OCI-LY1 (cell line): ENCODE results near the gene MAP4K3.

Source experiments
- H2AFZ ChIP-seq: fragments of 200-600 bp; sonication (generic), shearing (Covaris generic); 2 replicates; pipeline ENCODE4 v1.6.0; 2014; ENCODE audit warnings: antibody characterized with exemption, mild to moderate bottlenecking, low read length
- H3F3A ChIP-seq: fragments of 200-600 bp; sonication (generic), shearing (Covaris generic); 2 replicates; pipeline ENCODE4 v1.6.0; 2014; ENCODE audit warnings: mild to moderate bottlenecking, antibody characterized with exemption, low read length, moderate library complexity; ENCODE audit not compliant: insufficient read depth
- H3K27ac ChIP-seq: fragments of 200-600 bp; sonication (generic); 2 replicates; pipeline ENCODE4 v1.5.1; 2014; ENCODE audit warnings: low read length, mixed run types, mild to moderate bottlenecking, low read depth; ENCODE audit not compliant: poor library complexity, severe bottlenecking
- H3K27me3 ChIP-seq: fragments of 200-600 bp; sonication (generic); 2 replicates; pipeline ENCODE4 v1.6.0; 2014; ENCODE audit warnings: antibody characterized with exemption, mild to moderate bottlenecking, low read length, moderate library complexity; ENCODE audit not compliant: insufficient read depth
- H3K36me3 ChIP-seq: fragments of 200-600 bp; sonication (generic); 2 replicates; pipeline ENCODE4 v1.6.1; 2014; ENCODE audit warnings: mild to moderate bottlenecking, antibody characterized with exemption, low read length, moderate library complexity, mixed read lengths; ENCODE audit not compliant: insufficient read depth
- H3K4me1 ChIP-seq: fragments of 200-600 bp; sonication (generic); 2 replicates; pipeline ENCODE4 v1.5.1; 2014; ENCODE audit warnings: mild to moderate bottlenecking, low read length, moderate library complexity; ENCODE audit not compliant: insufficient read depth, severe bottlenecking
- H3K4me2 ChIP-seq: fragments of 200-600 bp; sonication (generic), shearing (Covaris generic); 2 replicates; pipeline ENCODE4 v1.6.1; 2014; ENCODE audit warnings: low read length
- H3K4me3 ChIP-seq: fragments of 200-600 bp; sonication (generic); 2 replicates; pipeline ENCODE4 v1.5.1; 2014; ENCODE audit warnings: low read length, low read depth, mild to moderate bottlenecking, mixed read lengths; ENCODE audit not compliant: poor library complexity, severe bottlenecking
- H3K79me2 ChIP-seq: fragments of 200-600 bp; shearing (Covaris generic); 2 replicates; pipeline ENCODE4 v1.6.1; 2016; ENCODE audit warnings: mixed run types, low read length, mixed read lengths; ENCODE audit not compliant: insufficient read depth
- H3K9ac ChIP-seq: fragments of 200-600 bp; sonication (generic), shearing (Covaris generic); 2 replicates; pipeline ENCODE4 v1.6.1; 2014; ENCODE audit warnings: mild to moderate bottlenecking, low read length, mixed read lengths
- H3K9me2 ChIP-seq: fragments of 200-600 bp; sonication (generic), shearing (Covaris generic); 2 replicates; pipeline ENCODE4 v1.6.1; 2014; ENCODE audit warnings: low read depth, mild to moderate bottlenecking, low read length, mixed read lengths
- H3K9me3 ChIP-seq: fragments of 200-600 bp; shearing (Covaris generic); 2 replicates; pipeline ENCODE4 v1.6.1; 2014; ENCODE audit warnings: low read length, mixed read lengths
- H4K20me1 ChIP-seq: fragments of 200-600 bp; sonication (generic), shearing (Covaris generic); 2 replicates; pipeline ENCODE4 v1.6.0; 2016; ENCODE audit warnings: mild to moderate bottlenecking, low read length; ENCODE audit not compliant: insufficient read depth
- EZH2 ChIP-seq: fragments of 200-600 bp; sonication (generic), shearing (Covaris generic); IDR thresholded peaks from 2 replicates; pipeline ENCODE4 v1.8.0; 2017; ENCODE audit warnings: borderline replicate concordance, mixed run types, mild to moderate bottlenecking, antibody characterized with exemption, low read length, moderate library complexity, mixed read lengths
- TF ChIP-seq, protein P1 (sequence below): fragments of 200-600 bp; sonication (generic), shearing (Covaris generic); IDR thresholded peaks from 2 replicates; pipeline ENCODE4 v1.5.1; 2017; ENCODE audit warnings: mild to moderate bottlenecking, antibody characterized with exemption, low read length, moderate library complexity, mixed read lengths

Gene MAP4K3

DNA sequence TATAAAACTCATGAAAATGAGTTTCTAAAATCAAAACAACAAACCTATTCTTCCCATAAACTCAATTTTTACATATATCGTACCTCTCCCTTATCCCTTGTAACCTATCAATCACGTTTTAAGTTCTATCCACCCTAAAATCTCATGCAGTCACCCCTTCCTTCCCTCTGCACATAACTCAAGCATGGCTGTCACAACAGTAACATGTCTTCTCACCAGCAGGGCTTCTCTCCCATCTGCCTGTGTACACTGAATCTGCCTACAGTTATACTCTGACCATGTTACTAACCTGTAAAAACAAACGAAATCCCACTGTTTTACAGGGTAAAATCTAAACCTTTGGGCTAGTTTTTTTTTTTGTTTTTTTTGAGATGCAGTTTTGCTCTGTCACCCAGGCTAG, 68.2 kb downstream of the MAP4K3 start:
- no peak for TF ChIP-seq EZH2
- TF ChIP-seq, protein P1, sequence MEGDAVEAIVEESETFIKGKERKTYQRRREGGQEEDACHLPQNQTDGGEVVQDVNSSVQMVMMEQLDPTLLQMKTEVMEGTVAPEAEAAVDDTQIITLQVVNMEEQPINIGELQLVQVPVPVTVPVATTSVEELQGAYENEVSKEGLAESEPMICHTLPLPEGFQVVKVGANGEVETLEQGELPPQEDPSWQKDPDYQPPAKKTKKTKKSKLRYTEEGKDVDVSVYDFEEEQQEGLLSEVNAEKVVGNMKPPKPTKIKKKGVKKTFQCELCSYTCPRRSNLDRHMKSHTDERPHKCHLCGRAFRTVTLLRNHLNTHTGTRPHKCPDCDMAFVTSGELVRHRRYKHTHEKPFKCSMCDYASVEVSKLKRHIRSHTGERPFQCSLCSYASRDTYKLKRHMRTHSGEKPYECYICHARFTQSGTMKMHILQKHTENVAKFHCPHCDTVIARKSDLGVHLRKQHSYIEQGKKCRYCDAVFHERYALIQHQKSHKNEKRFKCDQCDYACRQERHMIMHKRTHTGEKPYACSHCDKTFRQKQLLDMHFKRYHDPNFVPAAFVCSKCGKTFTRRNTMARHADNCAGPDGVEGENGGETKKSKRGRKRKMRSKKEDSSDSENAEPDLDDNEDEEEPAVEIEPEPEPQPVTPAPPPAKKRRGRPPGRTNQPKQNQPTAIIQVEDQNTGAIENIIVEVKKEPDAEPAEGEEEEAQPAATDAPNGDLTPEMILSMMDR = no peak
- Histone ChIP-seq H3K4me1 (no peaks in the 10 kb centered on the region), H3F3A (no peaks in the 10 kb centered on the region; the same call in 1 of the 2 replicates), H4K20me1 (no peaks in the 10 kb centered on the region), H3K9me3 (no peaks in the 10 kb centered on the region; the same call in 1 of the 2 replicates), H2AFZ (no peak overlapping the region), H3K27me3 (no peaks in the 10 kb centered on the region), H3K27ac (no peak overlapping the region), H3K9ac (no peak overlapping the region), H3K4me2 (no peak overlapping the region), H3K4me3 (no peak overlapping the region), H3K9me2 (no peaks in the 10 kb centered on the region), H3K79me2 (no peaks in the 10 kb centered on the region), H3K36me3 (peaks cover 9% of the 10 kb centered on the region)

DNA sequence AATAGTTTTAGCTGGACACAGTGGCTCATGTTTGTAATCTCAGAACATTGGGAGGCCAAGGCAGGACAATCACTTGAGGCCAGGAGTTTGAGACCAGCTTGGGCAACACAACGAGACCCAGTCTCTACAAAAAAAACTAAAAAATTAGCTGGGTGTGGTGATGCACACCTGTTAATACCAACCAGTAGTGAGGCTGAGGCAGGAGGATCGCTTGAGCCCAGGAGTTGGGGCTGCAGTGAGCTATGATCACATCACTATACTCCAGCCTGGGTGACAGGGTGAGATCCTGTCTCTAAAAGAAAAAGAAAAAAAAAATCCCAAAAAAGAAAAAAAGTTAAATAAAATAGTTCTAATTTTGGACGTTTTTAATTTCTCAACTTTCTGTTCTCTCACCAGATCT, 68.7 kb downstream of the MAP4K3 start:
- Histone ChIP-seq H4K20me1 (no peaks in the 10 kb centered on the region), H3K36me3 (peaks cover 6% of the 10 kb centered on the region), H3K9me3 (no peaks in the 10 kb centered on the region), H3K4me2 (no peak overlapping the region), H3K4me1 (no peaks in the 10 kb centered on the region), H3K4me3 (no peak overlapping the region), H2AFZ (no peak overlapping the region), H3K9me2 (no peaks in the 10 kb centered on the region), H3F3A (no peaks in the 10 kb centered on the region; the same call in 1 of the 2 replicates), H3K79me2 (no peaks in the 10 kb centered on the region), H3K27me3 (no peaks in the 10 kb centered on the region), H3K9ac (no peak overlapping the region), H3K27ac (no peak overlapping the region)
- TF ChIP-seq, protein P1 = no peak
- no peak for TF ChIP-seq EZH2

DNA sequence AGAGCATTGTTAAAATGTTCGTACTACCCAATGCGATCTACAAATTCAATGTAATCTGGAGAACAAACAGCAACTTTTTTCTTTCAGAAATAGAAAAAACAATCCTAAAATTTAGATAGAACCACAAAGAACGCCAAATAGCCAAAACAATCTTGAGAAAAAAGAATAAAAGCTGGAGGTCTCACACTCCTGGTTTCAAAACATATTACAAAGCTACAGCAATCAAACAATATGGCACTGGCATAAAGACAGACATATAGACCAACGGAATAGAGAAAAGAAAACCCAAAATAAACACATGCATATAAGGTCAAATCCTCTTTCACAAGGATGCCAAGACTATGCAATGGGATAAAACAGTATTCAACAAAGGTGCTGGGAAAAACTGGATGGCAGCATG, 74.5 kb downstream of the MAP4K3 start:
- H3K36me3 ChIP-seq = 0 out of 2 replicates have a peak, but pooled peaks cover 5% of the 10 kb centered on the region
- no peaks in the 10 kb centered on the region for H3K27me3 ChIP-seq
- TF ChIP-seq, protein P1 = no peak
- TF ChIP-seq EZH2 = no peak

More for the DNA sequence above, 74.5 kb downstream of the MAP4K3 start:
- Histone ChIP-seq H3K9me2 (no peaks in the 10 kb centered on the region), H2AFZ (no peak overlapping the region), H3K79me2 (no peaks in the 10 kb centered on the region), H3K4me3 (no peak overlapping the region), H3K4me2 (no peak overlapping the region), H3K4me1 (no peaks in the 10 kb centered on the region), H4K20me1 (no peaks in the 10 kb centered on the region), H3K27ac (no peak overlapping the region), H3K9me3 (peaks cover 28% of the 10 kb centered on the region), H3F3A (no peaks in the 10 kb centered on the region; the same call in 1 of the 2 replicates), H3K9ac (no peak overlapping the region)
